Stimulated activated naive CD8-positive, alpha-beta T cell treated with anti-CD3 and anti-CD28 coated beads, Interleukin-15, Interleukin-2, amounts not matched to agents 100 U/mL and 50 U/mL, for 24 hours (primary cell): ENCODE results near the gene USO1.
"Not testable (repeated sequence)": the region's sequence is repeated elsewhere in the genome, so short reads cannot be mapped to it uniquely, and the experiment has no call there.

Source experiments
- ATAC-seq: fragments of 150-1000 bp; cut with Tn5 transposase; one replicate; pipeline ENCODE4 v1.10.0; 2021
- DNase-seq: peaks from one replicate; pipeline ENCODE4 v3.0.0; 2021

Gene USO1

DNA sequence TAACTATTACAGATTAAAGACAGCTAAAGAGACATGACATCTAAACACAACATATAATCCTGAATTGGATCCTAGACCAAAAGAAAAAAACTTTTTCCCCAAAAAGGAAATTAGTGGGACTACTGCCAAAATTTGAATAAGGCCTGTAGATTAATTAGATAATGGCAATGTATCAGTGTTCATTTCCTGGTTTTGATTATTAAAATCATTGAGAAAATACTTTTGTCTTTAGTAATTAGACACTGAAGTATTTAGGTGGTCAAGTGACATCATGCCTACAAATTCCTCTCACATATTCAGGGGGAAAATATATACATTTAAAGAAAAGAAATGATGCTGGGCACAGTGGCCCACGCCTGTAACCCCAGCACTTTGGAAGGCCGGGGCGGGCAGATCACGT, 10.4 kb upstream of the USO1 start:
- ATAC-seq (no peak), DNase-seq (no peak)

DNA sequence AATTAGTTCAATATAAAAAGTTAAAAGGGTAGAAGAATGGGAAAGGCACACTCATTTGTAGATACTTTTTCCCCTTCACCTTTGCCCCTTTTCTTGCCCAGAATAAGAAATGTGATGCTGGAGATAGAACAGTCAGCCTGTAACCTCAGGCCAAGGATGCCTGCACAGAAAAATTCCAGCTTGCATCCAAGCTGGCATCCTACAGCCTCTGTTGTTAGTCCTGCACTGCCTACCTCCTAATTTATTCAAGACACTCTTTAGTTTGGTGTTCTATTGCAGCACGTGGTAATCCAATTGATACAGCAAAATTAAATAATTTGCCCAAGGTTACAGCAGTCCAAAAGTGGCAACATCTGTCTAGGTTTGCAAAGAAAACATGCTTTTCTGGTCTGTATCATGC, 9.7 kb upstream of the USO1 start:
- DNase-seq, result no peak
- ATAC-seq, result no peak

DNA sequence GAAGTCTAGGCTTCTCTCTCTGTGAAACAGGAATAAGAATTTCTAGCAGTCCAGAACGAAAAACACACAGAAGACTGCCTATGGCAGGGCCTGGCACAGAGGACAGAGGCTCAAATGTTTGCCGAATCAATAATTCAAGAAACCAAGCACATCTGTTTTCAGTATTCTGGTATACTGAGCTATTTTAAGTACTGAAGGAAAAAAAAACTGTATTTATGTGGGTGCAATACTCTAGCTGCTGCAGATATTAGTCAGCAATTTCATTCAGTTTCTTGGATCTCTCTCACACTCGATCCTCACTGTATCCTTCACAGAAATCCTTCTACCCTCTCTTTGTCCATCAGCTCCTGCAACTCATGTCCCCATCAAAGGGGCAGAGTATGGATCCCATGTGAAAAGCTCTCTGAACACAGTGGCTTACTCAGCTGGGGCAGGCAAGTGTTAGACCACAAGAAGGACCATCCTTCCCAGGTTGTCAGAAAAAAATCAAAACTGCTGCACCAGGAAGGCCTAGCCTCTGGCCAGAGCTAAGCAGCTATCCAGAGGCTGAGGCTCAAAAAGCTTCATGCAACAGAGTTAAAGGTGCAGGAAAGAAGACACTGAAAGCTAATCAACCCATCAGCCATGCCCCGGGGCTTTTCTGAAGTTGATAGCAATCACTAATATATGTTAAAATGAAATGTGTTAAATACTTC, 9.1 kb upstream of the USO1 start:
- DNase-seq (no peak), ATAC-seq (no peak)

DNA sequence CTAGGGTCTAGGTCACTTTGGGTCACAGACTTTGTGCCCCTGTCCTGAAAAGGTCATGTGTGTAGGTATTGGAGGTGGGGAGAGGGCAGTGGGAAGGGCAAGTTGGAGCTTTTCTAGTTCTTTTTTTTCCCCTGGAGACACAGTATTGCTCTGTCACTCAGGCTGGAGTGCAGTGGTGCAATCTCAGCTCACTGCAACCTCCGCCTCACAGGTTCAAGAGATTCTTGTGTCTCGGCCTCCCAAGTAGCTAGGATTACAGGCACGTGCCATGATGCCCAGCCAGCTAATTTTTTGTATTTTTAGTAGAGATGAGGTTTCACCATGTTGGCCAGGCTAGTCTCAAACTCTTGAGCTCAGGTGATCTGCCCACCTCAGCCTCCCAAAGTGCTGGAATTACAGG, 8.3 kb upstream of the USO1 start:
- ATAC-seq, result not testable (repeated sequence)

DNA sequence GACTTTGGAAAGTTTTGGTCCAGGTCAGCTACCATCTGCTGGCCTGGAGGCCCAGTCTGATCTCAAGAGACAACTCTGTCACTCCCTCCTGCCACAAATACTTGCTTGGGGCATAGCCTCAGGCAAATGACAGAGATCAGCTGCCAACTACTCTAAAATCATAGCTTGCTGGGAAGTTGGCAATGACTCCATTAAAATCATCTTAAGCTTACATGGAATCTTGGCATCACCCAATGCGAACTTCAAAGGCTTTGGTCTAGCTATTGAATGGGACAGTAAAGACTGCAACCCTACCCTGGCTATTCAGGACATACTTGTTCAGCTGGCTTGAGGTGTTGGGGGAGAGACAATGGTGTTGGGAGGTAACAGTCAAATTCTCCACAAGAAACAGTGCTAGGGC, 7.0 kb upstream of the USO1 start:
- ATAC-seq (no peak), DNase-seq (no peak)

More for the DNA sequence above, 8.3 kb upstream of the USO1 start:
- not testable (repeated sequence) for DNase-seq

DNA sequence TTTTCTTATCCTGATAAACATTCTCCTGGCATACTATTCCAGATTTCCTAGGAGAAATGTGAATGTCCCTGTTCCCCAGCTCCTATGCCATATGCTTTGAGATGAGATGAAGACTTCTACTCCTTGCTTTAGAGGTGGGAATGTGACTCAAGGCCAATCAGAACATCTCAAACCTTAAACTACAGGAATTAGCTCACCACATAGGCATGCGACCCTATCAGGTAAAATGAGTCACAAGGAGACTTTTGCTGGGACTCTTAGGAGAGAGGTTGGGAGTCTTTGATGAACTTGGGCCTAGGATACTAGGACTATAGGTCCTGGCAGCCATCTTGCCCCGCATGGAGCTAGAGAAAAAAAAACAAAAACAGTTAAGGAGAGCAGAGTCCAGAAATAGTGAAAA, 5.8 kb upstream of the USO1 start:
- no peak for DNase-seq
- ATAC-seq, result no peak

DNA sequence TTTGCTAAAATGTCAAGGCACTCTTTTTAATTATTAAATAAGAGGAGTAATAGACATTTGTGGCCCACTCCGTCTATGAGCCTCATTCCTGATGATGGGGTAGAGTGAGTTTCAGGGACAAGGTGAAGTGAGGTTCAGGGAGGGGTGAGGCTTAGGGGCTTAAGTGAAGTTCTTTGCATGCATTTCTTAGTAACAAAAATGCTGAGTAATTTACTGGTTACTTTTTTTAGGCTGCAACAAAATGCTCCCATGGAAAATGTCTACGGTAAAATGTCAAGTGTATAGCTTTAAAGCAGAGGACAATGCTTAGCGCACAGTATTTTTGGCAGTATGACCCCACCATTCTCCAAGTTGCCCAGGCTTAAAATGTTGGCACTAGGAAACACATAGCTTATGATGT, 2.0 kb upstream of the USO1 start:
- DNase-seq (no peak), ATAC-seq (no peak)

DNA sequence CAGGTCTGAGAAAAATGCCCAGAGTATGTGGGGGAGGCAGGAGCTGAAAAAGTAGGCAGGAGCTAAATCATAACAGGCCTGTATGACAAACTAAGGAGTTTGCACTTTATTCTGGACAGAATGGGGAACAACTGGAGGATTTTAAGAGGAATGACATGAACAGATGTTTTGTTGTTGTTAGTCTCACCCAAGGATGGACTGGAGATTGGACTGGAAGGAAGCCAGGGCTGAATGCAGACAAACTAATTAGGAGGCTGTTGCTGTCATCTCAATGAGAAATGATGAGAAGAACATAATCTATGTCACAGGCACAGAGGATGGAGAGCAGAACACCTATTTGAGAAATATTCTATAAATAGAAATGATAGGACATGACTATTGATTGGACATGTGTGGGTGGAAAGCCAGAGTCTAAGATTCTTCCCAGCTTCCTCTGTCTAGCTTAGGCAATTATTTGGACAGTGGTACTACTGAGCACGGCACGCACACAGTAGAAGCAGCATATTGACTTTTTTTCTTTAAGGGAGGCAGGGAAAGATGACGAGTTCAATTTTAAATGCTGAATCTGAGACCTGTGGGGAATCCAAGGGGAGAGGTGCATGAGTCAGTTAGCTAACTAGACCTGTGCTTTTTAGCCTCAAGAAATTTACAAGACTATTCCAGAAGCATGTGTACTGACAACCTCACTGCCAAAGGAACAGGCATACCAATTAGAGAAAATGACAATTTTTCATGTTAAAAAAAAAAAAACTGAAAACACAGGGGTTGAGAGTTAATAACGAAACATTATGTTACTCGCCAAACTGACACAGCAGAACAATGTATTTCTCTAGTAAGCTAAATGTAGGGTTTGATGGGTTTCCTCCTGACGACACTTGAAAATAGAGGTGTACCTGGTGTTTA, 963 bp upstream of the USO1 start:
- DNase-seq (no peak), ATAC-seq (peak; percentile 3)

DNA sequence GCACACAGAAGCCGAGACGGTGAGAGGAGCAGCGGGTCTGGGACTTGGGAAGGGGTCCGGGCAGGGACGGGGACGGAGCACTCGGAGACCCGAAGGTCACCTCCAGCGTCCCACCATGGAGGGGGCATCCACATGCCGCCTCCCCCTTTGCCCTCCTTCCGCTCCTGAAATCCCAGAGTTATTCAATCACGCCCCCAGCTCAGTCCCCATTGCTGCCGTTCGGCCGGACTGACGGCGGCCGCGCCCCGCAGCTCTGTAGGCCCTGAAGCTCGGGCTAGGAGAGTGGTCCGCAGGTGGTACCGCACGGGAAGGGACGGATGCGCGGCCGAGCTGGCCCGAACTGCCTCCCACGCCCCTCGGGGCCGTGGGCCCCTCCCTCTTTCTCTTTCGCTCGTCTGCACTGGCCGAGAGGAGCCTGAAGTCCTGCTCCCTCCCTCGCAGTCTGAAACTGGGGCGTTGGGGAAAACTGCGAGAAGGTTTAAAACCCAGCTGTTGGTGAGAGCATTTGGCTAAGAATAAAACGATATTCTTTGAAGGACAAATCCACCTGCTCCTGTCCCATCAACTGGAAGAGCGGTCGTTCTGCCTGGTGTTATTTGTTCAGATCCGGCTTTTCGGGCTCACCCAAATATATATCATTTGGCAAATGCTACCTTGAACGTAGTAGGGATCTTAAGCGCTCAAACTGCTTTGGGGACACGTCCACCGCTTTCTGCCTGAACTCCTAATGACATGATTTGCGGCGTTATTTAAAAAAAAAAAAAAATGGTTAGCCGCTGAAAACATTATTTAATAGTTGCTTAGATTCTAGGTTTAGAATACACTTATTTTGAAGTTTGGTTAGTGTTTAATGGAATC, 719 bp downstream of the USO1 start:
- ATAC-seq (peak; percentile 38), DNase-seq (peak; percentile 70)

DNA sequence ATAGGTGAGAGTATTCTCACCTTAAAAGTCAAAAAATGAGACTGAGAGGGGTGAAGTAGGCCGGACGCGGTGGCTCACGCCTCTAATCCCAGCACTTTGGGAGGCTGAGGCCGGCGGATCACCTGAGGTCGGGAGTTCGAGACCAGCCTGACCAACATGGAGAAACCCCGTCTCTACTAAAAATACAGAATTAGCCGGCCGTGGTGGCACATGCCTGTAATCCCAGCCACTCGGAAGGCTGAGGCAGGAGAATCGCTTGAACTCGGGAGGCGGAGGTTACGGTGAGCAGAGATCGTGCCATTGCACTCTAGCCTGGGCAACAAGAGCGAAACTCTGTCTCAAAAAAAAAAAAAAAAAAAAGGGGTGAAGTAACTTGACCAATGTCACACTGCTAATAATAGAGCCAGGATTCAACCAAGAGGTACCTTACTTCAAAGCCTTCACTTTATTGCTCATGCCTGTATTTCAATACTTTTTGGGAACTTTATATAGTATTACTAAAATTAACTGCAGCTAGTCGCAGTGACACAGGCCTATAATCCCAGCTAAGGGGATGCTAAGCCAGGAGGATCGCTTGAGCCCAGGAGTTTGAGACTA, 1.7 kb downstream of the USO1 start:
- ATAC-seq, DNase-seq: not testable (repeated sequence)

DNA sequence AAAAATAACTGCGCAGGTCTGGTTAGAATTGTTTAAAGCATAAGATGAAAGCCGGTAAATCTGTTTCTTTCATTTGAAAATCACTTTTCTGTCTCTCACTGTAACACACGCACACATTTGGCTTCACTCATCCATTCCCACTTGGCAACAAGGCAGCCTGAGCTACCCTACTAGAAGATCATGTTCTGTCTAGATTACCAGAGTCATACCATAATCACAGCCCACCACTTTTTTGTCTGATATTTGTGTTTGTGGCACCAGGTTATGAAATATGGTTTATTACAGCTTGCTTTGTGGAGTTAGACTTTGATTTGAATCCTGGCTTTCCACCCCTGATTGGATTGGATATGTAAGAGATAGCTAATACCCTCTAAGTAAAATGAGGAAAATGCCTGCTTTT, 2.2 kb downstream of the USO1 start:
- no peak for DNase-seq
- ATAC-seq, result no peak

DNA sequence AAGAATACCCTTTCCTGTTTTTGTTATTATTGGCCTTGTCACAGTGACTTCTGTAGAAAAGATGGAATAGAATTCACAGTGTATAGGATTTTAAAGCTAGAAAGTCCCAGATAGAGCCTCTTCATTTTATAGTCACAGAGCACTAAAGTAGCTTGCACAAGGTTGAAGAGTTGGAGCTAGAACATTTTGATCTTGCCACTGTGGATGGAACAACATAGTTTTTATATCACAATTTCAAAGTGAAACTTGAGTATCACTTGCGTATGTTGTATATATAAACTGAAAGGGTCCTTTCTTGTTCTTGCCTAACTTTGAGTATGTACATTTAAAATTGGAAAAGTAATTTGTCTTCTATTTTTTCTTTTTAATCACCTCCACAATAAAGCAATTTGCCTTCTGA, 2.7 kb downstream of the USO1 start:
- no peak for DNase-seq
- ATAC-seq, result no peak

DNA sequence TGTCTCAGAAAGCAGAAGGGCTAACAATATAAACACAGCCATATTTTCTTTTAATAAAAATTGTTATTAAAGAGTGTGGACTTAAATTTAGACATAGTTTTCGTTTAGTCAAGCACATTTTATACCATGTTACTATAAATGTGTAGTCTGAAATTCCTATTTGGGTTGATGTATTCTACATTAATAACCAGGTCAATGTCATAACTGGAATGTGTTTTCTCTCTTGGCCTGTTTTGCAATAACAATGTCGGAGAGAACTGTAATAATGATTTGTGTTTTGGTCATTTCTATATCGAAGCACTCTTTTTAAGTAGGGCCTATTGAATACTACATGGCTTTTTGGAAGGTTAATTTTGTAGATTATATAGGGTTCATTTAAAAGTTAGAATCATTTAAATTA, 5.5 kb downstream of the USO1 start:
- no peak for DNase-seq

DNA sequence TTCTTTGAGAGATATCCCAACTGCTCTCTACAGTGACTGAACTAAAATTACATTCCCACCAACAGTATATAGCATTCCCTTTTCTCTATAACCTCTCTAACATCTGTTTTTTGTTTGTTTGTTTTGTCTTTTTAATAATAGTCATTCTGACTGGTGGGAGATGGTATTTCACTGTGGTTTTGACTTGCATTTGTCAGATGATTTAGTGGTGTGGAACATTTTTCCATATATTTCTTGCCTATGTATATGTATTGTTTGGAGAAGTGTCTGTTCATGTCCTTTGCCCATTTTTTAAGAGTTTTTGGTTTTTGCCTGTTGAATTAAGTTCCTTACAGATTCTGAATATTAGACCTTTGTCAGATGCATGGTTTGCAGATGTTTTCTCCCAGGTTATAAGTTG, 9.0 kb downstream of the USO1 start:
- no peak for DNase-seq
- ATAC-seq, result no peak

More for the DNA sequence above, 5.5 kb downstream of the USO1 start:
- no peak for ATAC-seq

DNA sequence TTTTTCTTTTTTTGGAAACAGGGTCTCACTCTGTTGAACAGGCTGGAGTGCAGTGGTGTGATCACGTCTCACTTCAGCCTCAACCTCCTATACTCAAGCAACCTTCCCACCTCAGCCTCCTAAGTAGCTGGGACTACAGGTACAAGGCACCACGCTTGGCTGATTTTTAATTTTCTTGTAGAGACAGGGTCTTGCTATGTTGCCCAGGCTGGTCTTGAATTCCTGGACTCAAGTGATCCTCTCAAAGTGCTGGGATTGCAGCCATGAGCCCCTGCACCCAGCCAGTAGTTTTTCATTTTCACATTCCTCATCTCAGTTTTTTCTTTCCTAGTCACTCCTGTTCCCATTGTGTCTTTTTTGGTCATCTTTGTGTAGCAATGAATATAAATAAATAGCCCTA, 11.1 kb downstream of the USO1 start:
- ATAC-seq, result no peak
- no peak for DNase-seq

DNA sequence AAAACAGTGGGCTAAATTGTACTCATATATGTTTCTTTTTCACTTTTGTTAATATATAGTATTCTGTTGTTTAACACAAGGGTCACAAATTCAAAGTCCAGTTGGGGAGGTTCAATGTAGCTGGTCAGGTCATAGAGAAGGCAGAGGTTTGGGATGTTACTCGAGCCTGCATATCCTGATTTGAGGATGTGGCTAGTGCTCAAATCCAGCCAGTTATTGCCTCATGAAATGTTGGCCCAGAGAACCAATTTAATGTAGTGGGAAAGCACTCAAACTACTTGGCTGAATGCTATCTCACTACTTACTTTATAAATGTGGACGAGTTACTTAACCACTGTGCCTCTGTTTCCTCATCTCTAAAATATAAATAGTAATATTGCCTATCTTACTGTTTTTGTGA, 12.5 kb downstream of the USO1 start:
- DNase-seq (no peak), ATAC-seq (no peak)

DNA sequence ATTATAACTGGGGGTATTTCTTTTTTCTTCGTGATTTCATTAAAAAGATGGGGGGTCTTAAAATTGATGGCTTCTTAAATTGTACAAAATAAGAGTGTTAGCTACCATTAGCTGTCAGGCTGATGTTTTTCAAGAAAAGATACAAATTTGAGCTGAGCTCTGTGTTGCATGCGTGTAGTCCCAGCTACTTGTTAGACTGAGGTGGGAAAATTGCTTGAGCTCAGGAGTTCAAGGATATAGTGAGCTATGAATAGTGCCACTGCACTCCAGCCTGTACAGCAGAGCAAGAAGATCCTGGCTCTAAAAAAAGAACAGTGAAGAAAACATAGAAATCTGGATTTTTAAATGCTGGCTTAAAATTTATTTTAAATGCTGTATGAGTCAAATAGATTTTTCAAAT, 13.0 kb downstream of the USO1 start:
- DNase-seq (no peak), ATAC-seq (no peak)

DNA sequence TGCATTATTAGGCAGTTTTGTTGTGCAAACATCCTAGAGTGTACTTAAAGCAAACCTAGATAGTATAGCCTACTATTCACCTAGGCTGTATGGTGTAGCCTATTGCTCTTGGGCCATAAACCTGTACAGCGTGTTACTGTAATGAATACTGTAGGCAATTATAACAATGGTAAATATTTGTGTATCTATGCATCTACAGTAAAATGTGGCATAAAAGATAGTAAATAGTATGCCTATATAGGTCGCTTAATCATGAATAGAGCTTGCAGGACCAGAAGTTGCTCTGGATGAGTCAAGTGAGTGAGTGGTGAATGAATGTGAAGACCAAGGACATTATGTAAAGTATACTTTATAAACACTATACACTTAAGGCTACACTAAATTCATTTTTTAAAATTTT, 16.6 kb downstream of the USO1 start:
- ATAC-seq, result no peak
- DNase-seq, result no peak

DNA sequence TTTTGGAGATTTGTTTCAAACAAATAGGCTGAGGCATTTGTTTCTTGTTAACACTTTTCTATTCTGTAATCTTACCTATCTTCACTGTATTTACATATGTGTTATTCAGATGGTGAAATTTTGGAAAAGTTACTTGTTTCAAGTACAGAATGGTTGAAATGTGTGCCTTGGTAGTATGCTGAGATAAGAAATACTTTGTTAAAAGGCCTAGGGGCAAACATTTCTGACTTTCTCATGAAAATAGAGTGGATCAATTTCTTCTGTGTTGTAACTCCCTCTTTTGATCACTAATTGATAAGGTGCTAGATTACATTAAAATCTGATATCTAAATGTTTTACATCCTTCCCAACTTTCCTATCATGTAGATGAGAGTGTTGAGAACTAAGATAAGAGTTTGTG, 18.1 kb downstream of the USO1 start:
- DNase-seq, result no peak
- no peak for ATAC-seq

DNA sequence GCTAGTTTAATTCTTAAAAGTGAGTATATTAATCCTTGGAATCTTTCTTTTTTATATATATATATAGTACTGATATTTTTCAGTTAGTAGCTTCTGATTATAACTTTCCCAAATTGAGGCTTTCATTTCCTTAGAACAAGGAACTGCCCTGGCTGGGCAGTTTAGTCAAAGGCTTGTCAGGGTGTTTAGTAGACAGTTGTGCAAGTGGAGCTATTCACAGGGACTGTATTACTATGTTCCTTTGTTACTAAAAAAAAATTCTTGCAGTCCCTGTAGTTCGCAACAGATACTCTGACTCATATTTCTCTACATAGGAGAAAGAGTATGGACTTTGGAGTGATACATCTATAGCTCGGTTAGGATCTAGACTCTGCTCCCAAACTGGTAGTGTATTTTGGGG, 20.8 kb downstream of the USO1 start:
- ATAC-seq (peak; percentile 14), DNase-seq (no peak)

DNA sequence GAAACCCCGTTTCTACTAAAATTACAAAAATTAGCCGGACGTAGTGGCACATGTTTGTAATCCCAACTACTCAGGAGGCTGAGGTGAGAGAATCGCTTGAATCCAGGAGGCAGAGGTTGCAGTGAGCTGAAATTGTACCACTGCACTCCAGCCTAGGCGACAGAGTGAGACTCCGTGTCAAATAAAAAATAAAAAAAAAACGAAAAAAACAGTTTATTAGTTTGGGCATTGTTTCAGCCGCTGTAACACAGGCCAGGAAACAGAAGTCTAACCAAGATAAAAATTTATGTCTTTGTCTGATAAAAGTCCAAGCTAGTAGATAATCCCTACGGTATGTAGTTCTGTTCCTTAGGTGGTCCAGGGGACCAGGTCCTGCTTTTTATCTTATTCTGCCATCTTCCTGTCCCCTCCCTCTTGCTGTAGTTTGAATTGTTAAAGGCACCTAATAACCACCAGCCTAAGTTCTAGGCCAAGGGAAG, 21.4 kb downstream of the USO1 start:
- DNase-seq, result no peak
- ATAC-seq, result no peak

DNA sequence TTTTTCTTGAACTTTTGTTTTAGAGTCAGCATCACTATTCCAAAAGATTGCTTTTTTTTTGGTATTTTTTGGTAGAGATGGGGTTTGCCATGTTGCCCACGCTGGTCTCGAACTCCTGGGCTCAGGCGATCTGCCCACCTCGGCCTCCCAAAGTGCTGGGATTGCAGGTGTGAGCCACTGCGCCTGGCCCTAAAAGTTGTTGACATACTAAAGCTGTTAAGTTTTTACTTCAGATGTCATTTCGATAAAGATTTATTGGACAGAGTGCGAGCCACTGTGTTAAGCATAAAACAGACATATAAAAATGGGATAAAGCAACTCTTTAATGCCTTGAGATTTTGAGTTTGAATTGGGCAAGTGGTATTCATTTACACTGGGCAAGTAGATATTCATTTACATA, 28.3 kb downstream of the USO1 start:
- ATAC-seq, result no peak

More for the DNA sequence above, 28.3 kb downstream of the USO1 start:
- DNase-seq, result no peak
